Nephron progenitor cell (in vitro differentiated cells): Measurements from ENCODE around the gene NLRP5.

ENCODE experiments used
- DNase-seq: peaks from one replicate; pipeline ENCODE4 v3.0.0; 2021
- H3K27ac Mint-ChIP-seq: 2 replicates; pipeline ENCODE4 v1.8.0; 2021; ENCODE audit warnings: mild to moderate bottlenecking, moderate library complexity, mixed read lengths
- H3K27me3 Mint-ChIP-seq: 2 replicates; pipeline ENCODE4 v1.8.0; 2021; ENCODE audit warnings: mild to moderate bottlenecking, low read depth, mixed read lengths; ENCODE audit not compliant: poor library complexity
- H3K36me3 Mint-ChIP-seq: 2 replicates; pipeline ENCODE4 v1.8.0; 2021; ENCODE audit warnings: low read depth, mixed read lengths
- H3K4me1 Mint-ChIP-seq: 2 replicates; pipeline ENCODE4 v1.8.0; 2021; ENCODE audit warnings: mixed read lengths
- H3K4me3 Mint-ChIP-seq: 2 replicates; pipeline ENCODE4 v1.8.0; 2021; ENCODE audit warnings: mild to moderate bottlenecking, moderate library complexity, mixed read lengths
- H3K9me3 Mint-ChIP-seq: 2 replicates; pipeline ENCODE4 v1.8.0; 2021; ENCODE audit warnings: mild to moderate bottlenecking, moderate library complexity, mixed read lengths
- CTCF ChIP-seq: fragments of 200-600 bp; sonication (generic); IDR thresholded peaks from 2 replicates; pipeline ENCODE4 v1.5.0; 2021; ENCODE audit warnings: antibody characterized with exemption

Gene NLRP5

GRCh38 chr19:55958356-55958755 lies 28.2 kb upstream of the NLRP5 start:
- no peak overlapping the region for H3K27ac Mint-ChIP-seq
- no peak for DNase-seq
- peaks cover 2% of the 10 kb centered on the region for H3K27me3 Mint-ChIP-seq
- TF ChIP-seq CTCF = no peak
- no peaks in the 10 kb centered on the region for H3K36me3 Mint-ChIP-seq
- no peaks in the 10 kb centered on the region for H3K4me1 Mint-ChIP-seq
- H3K4me3 Mint-ChIP-seq = no peak overlapping the region
- H3K9me3 Mint-ChIP-seq = peaks cover 89% of the 10 kb centered on the region

- peaks cover 91% of the 10 kb centered on the region for H3K9me3 Mint-ChIP-seq
- no peak for TF ChIP-seq CTCF
- no peak for DNase-seq
- no peaks in the 10 kb centered on the region for H3K36me3 Mint-ChIP-seq
- peaks cover 2% of the 10 kb centered on the region for H3K27me3 Mint-ChIP-seq
- H3K4me1 Mint-ChIP-seq = no peaks in the 10 kb centered on the region
- no peak overlapping the region for H3K4me3 Mint-ChIP-seq
- no peak overlapping the region for H3K27ac Mint-ChIP-seq
Observed at GRCh38 chr19:55959996-55960675, 26.4 kb upstream of the NLRP5 start.

GRCh38 chr19:55962186-55962585 lies 24.4 kb upstream of the NLRP5 start:
- no peak overlapping the region for H3K4me3 Mint-ChIP-seq
- DNase-seq = no peak
- peaks cover 87% of the 10 kb centered on the region for H3K9me3 Mint-ChIP-seq
- no peaks in the 10 kb centered on the region for H3K36me3 Mint-ChIP-seq
- TF ChIP-seq CTCF = no peak
- no peaks in the 10 kb centered on the region for H3K4me1 Mint-ChIP-seq
- peaks cover 2% of the 10 kb centered on the region for H3K27me3 Mint-ChIP-seq
- no peak overlapping the region for H3K27ac Mint-ChIP-seq

GRCh38 chr19:55973982-55974381 lies 12.6 kb upstream of the NLRP5 start:
- no peak overlapping the region for H3K27ac Mint-ChIP-seq
- H3K4me3 Mint-ChIP-seq = no peak overlapping the region
- no peaks in the 10 kb centered on the region for H3K36me3 Mint-ChIP-seq
- H3K4me1 Mint-ChIP-seq = no peaks in the 10 kb centered on the region
- H3K9me3 Mint-ChIP-seq = peaks cover 82% of the 10 kb centered on the region
- no peaks in the 10 kb centered on the region for H3K27me3 Mint-ChIP-seq
- TF ChIP-seq CTCF = no peak
- DNase-seq = no peak

- H3K27ac Mint-ChIP-seq = no peak overlapping the region
- H3K9me3 Mint-ChIP-seq = peaks cover 78% of the 10 kb centered on the region
- TF ChIP-seq CTCF = no peak
- no peaks in the 10 kb centered on the region for H3K36me3 Mint-ChIP-seq
- no peak overlapping the region for H3K4me3 Mint-ChIP-seq
- DNase-seq = no peak
- H3K4me1 Mint-ChIP-seq = no peaks in the 10 kb centered on the region
- no peaks in the 10 kb centered on the region for H3K27me3 Mint-ChIP-seq
Observed at GRCh38 chr19:55980415-55980814, 6.2 kb upstream of the NLRP5 start.

GRCh38 chr19:55985254-55985653 lies 1.3 kb upstream of the NLRP5 start:
- no peak overlapping the region for H3K27ac Mint-ChIP-seq
- peaks cover 82% of the 10 kb centered on the region for H3K9me3 Mint-ChIP-seq
- DNase-seq = no peak
- H3K4me3 Mint-ChIP-seq = no peak overlapping the region
- H3K4me1 Mint-ChIP-seq = no peaks in the 10 kb centered on the region
- peaks cover 6% of the 10 kb centered on the region for H3K27me3 Mint-ChIP-seq
- no peak for TF ChIP-seq CTCF
- no peaks in the 10 kb centered on the region for H3K36me3 Mint-ChIP-seq
